ENCODE results near the gene OR2G2.

OR2G2 gene

GRCh38 chr1:247588060-247588459 lies at the start of gene OR2G2:
TSS of gene OR2G2 (plus strand) at chr1:247588360. CDS start at chr1:247588360, 0 bp downstream.
- DNase-seq, result no peak

GRCh38 chr1:247538561-247538960 lies 49.6 kb upstream of the OR2G2 start:
- DNase-seq, result no peak

- DNase-seq, result no peak
Observed at GRCh38 chr1:247539215-247539614, 48.9 kb upstream of the OR2G2 start.

- DNase-seq, result peak in 1 of 2 donors; percentile 10
Observed at GRCh38 chr1:247540581-247540980, 47.6 kb upstream of the OR2G2 start.

- no peak for DNase-seq
Observed at GRCh38 chr1:247542811-247543210, 45.3 kb upstream of the OR2G2 start.

- DNase-seq, result peak in 1 of 2 donors; percentile 90
Observed at GRCh38 chr1:247548092-247548491, 40.1 kb upstream of the OR2G2 start.

- DNase-seq, result peak in 1 of 2 donors; percentile 45
Observed at GRCh38 chr1:247548769-247549182, 39.4 kb upstream of the OR2G2 start, which contains the start of gene GCSAML. TSS of gene GCSAML (plus strand) at chr1:247549134. CDS start at chr1:247549192, 58 bp downstream.

GRCh38 chr1:247551721-247552120 lies 36.4 kb upstream of the OR2G2 start:
- no peak for DNase-seq

GRCh38 chr1:247552231-247552630 lies 35.9 kb upstream of the OR2G2 start:
- DNase-seq, result no peak

GRCh38 chr1:247557926-247558674 lies 30.1 kb upstream of the OR2G2 start:
- DNase-seq, result no peak

- no peak for DNase-seq
Observed at GRCh38 chr1:247561711-247562110, 26.4 kb upstream of the OR2G2 start.

- no peak for DNase-seq
Observed at GRCh38 chr1:247562198-247562597, 26.0 kb upstream of the OR2G2 start.

GRCh38 chr1:247574236-247574635 lies 13.9 kb upstream of the OR2G2 start:
- DNase-seq, result no peak

GRCh38 chr1:247574664-247575063 lies 13.5 kb upstream of the OR2G2 start:
- DNase-seq, result no peak

GRCh38 chr1:247576514-247576913 lies 11.6 kb upstream of the OR2G2 start:
- DNase-seq, result peak in 1 of 2 donors; percentile 13

GRCh38 chr1:247578946-247579460 lies 9.2 kb upstream of the OR2G2 start:
- DNase-seq, result no peak

- DNase-seq, result no peak
Observed at GRCh38 chr1:247605286-247605685, 17.1 kb downstream of the OR2G2 start, which contains the start of gene OR2G3. TSS of gene OR2G3 (plus strand) at chr1:247605586. CDS start at chr1:247605586, 0 bp downstream.

- DNase-seq, result no peak
Observed at GRCh38 chr1:247613405-247613804, 25.2 kb downstream of the OR2G2 start.

GRCh38 chr1:247614625-247615024 lies 26.5 kb downstream of the OR2G2 start:
- DNase-seq, result no peak

GRCh38 chr1:247627951-247628350 lies 39.8 kb downstream of the OR2G2 start:
- DNase-seq, result no peak

GRCh38 chr1:247638011-247638410 lies 49.9 kb downstream of the OR2G2 start:
- no peak for DNase-seq

- DNase-seq, result no peak
Observed at GRCh38 chr1:247638781-247639180, 50.6 kb downstream of the OR2G2 start.
